ENCODE data around the gene MICAL2. TPM values are rescaled to one million over a fixed set of nuclear protein-coding genes. Genes with fewer than 3 reads are reported as not detected.

MICAL2 gene
- total and polyA plus RNA-seq, 2 of the 8 experiments (the other 6 are each of a cell fraction or from before 2014, with no cell fraction given) = 1.3 to 4.1 TPM

DNA sequence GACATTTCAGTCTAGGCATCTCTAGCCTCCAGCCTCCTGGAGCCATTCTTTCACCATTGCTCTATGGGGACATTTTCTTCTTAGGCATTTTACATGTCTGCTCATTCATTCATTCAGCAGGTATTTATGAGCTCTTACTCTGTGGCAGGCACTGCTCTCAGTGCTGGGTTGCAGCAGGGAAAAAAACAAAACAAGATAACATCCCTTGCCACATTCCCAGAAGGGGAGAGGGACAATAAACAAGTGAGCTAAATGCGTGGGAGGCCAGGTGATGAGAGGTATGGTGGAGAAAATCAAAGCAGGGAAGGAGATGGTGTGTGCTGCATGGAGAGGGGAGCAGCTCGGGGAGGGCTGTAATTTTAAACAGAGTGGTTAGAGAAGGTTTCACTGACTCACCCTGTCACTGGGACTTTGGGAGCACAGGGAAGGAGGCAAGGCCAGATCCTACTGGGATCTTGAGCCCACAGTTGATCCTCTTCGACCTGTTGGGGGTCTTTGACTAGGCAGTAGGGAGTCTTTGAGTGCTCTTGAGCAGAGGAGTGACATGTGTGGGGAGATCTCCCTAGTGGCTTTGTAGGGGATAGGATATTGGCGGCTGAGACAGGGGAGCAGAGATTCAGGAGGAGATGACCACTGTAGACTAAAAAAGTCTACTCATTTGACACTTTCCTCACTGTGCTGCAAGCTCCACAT is 17.0 kb downstream of the MICAL2 start (continued):
- no peak for TF ChIP-seq CHD7 (IDR thresholded peaks at IDR 0.05; ENCODE audit: insufficient replicate concordance, low read length)

Data from H1 (cell line).